Neural progenitor cell (in vitro differentiated cells): ENCODE data around the gene INSRR.

Source experiments
- EZH2 ChIP-seq: fragments of 200-600 bp; sonication (generic); IDR thresholded peaks from 2 replicates; pipeline ENCODE4 v1.6.1; 2017; ENCODE audit warnings: antibody characterized with exemption, mild to moderate bottlenecking, moderate library complexity
- TF ChIP-seq, protein P1 (sequence below): fragments of 200-600 bp; sonication (generic); IDR thresholded peaks from 2 replicates; pipeline ENCODE4 v1.5.1; 2017; ENCODE audit warnings: antibody characterized with exemption, mild to moderate bottlenecking

DNA sequence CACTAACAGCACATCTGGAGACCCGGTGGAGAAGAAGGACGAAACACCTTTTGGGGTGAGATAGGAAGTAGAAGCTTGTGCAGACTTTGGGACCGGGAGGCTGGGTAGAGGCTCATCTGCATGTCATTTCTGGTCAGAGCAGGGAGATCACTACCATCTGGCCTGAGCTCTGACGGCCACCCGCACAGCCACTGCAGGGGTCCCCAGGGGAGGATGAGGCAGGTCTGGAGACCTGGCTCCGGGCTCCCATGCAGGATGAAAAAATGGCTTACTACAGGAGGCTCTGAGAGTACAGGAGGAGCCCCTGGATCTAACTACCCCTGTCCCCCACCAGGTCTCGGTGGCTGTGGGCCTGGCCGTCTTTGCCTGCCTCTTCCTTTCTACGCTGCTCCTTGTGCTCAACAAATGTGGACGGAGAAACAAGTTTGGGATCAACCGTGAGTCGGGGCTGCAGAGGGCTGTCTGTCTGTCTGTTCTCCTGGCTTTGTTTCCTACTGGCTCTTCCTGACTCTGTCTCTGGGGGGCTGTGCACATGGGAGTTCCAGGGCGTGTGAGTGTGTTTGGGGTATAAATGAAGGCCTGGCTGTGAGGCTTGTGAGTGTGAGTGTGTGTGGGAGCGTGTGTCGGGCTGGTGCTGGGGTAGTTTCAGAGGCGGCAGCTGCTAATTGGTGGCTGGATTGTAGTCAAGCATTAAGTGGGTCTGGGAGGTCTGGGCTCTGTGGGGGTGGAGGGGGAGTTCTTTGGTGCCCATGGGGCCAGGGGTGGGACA, 15.8 kb upstream of the INSRR start:
- no peak for TF ChIP-seq EZH2
- TF ChIP-seq, protein P1, sequence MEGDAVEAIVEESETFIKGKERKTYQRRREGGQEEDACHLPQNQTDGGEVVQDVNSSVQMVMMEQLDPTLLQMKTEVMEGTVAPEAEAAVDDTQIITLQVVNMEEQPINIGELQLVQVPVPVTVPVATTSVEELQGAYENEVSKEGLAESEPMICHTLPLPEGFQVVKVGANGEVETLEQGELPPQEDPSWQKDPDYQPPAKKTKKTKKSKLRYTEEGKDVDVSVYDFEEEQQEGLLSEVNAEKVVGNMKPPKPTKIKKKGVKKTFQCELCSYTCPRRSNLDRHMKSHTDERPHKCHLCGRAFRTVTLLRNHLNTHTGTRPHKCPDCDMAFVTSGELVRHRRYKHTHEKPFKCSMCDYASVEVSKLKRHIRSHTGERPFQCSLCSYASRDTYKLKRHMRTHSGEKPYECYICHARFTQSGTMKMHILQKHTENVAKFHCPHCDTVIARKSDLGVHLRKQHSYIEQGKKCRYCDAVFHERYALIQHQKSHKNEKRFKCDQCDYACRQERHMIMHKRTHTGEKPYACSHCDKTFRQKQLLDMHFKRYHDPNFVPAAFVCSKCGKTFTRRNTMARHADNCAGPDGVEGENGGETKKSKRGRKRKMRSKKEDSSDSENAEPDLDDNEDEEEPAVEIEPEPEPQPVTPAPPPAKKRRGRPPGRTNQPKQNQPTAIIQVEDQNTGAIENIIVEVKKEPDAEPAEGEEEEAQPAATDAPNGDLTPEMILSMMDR = no peak
